Activated CD4-positive, alpha-beta T cell treated with anti-CD3 and anti-CD28 coated beads, Interleukin-2, amount 50 U/mL, for 24 hours (primary cell): ENCODE data around the gene MYO3B.

Experiments
- DNase-seq, 2 donors: peaks; one replicate each; pipeline ENCODE4 v3.0.0-alpha.2; 2020; ENCODE audit warnings: low read depth in 1 of 2, low spot score in 1 of 2

Gene MYO3B

DNA sequence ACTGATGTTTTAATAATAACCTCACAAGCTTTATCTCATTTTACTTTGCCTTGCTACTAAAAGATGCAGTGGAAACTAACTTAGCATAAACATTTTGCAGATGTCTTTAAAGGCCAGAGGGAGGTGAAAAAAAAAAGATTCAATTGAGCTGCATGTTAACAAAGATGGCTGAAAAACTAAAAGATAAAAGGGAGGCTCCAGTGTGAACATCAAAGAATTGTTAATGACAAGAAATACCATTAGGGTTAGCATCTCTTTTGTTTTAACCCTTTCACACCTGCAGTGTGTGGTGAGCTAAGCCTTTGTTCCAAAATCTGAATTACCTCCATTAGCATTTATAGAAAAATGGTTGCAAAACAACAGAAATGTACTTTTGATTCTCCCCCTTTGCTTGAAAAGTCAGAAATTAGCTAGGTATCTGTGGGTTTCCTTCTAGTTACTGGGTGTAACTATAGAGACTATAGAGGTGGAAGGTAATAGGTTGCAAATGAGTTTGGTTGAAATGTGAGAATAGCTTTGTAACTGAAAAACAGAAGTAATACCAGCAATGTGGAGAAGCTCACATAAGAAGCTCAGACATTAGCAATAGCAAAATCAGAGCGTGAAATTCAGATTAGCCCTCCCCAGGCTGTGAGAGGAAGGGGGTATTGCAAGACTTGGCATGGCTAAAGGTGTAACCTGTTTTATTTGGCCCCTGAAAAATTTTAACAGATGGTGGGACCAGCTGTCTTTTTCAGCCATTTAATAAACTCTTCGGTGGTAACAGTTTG is 502.4 kb downstream of the MYO3B start:
- no peak for DNase-seq

DNA sequence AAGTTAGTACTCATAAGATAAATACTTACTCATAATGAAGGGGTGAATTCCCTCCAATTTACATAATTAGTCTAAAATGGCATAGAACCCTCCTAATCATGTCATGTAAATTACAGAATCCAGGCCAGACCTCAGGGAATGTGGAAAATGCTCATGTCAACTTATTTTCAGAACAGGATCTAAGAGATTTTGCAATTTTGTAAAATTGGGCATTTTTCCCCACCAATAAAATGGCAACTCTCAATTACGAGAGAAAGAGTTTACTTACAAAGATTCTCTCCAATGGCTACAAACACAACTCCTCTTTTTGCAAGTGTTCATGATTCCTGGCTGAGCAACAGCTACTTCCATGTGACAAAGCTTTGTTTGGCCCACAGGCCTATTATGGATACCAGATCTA is 503.4 kb downstream of the MYO3B start:
- no peak for DNase-seq

DNA sequence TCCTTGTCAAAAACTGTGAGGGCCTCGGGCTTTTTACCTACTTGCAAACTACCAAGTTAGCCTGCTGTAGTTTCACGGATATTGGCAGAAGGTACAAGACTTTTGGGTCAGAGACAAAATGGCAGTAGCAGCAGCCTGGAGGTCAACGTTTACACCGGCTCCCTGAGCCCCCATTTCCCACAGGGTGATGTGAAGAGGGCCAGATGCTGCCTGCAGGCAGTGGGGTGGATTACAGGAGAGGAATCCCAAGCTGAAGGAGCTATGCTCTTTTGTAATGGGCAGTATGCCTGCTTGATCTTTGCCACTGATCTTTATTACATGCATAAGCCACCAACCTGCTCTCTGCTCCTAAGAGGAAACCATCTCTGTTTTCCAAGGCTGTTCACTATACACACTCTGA is 507.6 kb downstream of the MYO3B start:
- DNase-seq, result no peak

DNA sequence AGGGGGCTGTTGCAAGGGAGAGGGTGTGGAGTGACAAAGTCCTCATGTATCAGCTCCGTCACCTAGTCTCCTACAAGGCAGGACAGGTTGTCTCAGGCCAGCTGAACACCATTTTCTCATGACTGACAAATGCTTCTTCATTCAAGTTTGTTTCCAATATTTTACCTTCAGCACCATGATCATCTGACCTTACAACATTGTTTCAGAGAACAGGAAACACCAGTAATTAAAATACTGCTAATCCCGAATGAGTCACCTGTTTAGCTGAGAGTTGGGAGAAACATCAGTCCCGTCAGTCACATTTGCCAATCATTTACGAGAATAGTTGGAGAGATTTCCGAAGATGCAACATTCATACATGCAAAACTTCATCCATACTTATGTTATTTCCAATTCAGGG is 511.5 kb downstream of the MYO3B start:
- DNase-seq, result no peak

GRCh38 chr2:170690640-170691039 is 512.7 kb downstream of the MYO3B start:
- DNase-seq, result no peak

DNA sequence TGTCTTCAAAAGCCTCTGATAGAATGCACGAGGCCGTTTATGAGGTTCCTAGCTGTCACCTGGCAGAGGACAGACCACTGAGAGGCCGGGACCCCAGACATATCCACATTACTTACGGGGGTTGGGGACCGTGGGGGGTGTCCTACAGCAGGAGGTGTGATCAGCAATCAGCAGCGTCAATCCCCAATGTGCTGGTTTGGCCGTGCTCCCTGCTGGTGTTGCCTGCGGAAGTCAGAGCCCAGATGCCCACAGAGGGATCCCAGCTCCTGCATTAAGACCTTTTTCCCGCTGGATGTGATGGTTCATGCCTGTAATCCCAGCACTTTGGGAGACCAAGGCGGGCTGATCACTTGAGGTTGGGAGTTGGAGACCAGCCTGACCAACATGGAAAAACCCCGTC is 516.4 kb downstream of the MYO3B start:
- no peak for DNase-seq

GRCh38 chr2:170695521-170696410 is 517.8 kb downstream of the MYO3B start:
- DNase-seq, result no peak

DNA sequence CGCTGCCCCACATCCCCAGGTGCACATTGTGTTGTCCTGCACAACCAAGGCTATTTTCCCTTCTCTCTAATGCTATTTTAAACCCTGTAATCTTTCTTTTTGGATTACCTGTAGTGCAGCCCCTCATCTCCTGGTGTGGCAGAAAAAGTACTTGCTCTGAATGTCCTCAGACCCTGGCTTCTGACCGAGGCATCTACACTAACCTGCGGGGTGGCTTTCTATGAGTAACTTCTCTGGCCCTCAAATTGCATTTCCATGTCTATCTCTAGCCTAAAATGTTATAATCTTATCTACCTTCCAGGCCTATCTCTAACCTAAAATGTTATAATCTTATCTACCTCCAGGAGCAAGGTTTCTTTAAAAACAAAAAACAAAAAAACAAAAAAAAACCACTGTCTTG is 519.0 kb downstream of the MYO3B start:
- no peak for DNase-seq

DNA sequence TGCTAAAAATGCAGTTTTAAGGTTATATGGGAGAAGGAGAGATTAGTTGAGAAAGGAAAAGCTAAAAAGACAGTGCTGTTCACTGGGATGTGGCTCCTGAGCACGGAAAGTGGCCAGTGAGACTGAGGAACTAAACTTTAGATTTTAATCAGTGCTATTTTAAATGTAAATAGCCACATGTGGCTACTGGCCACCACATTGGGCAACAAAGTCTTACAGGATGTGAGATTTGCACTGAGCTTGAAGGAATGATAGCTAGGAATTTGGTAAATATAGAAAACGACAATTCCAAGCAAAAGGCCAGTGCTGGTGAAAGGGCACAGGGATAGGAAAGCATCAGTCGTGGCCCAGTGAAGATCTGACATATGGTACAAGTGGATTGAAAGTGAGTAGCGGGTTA is 523.1 kb downstream of the MYO3B start:
- DNase-seq, result no peak

DNA sequence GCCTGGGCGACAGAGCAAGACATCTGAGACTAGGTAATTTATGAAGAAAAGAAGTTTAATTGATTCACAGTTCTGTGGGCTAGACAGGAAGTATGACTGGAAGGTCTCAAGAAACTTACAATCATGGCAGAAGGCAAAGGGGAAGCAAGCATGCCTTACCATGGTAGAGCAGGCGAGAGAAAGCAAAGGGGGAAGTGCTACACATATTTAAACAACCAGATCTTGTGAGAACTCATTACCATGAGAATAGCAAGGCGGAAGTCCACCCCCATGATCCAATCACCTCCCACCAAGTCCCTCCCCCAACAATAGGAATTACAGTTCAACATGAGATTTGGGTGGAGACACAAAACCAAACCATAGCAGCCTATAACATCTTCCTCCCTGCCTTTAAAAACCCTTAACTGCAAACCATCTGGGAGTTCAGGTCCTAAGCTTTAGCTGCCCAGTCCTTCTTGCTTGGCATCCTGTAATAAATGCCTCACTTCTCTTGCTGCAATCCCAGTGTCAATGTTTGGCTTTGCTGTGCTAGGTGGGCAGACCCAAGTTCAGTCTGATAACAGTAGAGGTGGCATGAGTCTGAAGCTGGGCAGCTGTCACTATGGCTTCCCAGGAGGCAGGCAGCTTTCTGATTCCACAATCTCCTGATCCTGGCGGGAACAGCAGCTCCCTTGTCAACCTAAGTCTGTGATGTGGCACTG is 526.0 kb downstream of the MYO3B start:
- no peak for DNase-seq
